ENCODE measurements around the gene DHRS2.
"Not testable (repeated sequence)": the region's sequence is repeated elsewhere in the genome, so short reads cannot be mapped to it uniquely, and the experiment has no call there.

Gene DHRS2

DNA sequence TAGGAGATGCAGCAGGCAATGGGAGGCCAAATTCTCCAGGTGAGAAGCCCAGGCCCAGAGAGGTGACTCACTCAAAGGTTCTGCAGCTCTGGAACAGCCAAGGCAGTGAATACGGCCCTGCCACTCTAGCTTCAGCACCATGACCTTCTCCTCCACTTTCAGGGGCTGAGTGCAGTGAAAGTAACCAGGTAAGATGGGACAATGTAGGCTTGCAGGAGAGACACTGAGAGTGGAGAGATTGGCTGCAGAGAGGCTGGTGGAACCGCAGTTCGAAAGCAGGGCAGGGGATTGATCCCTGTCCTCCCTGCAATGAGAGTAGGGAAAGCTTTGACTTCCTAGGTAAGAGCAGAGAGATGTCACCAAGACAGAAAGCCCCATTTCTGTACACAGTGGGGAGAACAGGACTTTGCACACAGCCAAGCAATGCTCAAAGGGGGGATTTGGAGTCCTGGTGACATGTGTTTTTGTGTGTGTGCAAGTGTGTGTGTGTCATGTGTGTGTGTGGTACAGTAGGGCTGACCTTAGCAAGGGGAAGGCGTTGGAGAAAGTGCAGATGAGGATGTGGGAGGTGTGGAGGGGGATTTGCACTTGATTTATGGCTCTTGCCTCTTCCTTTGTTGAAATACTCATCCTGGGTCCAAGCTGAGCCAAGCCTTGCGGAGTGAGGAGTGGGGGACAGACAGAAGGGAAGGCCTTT, 12.7 kb downstream of the DHRS2 start:
- DNase-seq, result no peak

DNA sequence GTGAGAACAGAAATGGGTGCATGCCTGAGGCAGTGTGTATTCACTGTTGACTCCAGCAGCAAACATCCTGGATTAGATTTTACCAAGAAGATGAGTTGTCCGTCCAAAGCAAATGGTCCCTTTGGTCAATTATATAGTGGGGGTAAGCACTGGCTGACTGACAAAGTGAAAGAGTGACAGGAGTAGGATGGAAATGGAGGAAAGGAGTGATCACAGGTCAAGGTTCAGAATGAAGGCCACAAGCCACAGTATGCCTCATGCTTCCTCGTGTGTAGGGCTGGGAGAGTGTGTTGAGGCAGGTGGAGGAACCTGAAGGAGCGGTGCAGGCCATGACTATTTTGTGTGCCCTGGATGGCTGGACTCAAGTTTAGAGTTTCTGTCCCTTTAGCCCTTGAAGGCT, 14.3 kb downstream of the DHRS2 start:
- no peak for DNase-seq

DNA sequence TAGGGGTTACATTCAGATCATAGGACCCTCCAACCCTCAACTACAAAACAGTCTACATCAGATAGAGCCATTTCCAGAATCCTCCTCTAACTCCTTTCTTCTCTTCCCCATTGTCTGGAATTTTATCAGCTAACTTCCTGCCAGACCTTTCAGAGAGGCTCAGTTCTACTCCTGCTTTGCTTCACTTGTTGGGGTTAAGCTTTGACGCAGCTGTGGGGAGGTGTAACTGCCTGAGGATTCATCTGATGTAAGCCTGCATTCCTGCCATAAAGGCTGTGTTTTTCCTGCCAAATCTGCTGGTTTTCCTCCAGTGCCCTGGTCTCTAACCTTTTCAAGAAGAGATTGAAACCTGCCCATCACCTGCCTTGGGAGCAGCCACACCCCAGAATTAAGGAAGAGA, 16.9 kb downstream of the DHRS2 start:
- no peak for DNase-seq

DNA sequence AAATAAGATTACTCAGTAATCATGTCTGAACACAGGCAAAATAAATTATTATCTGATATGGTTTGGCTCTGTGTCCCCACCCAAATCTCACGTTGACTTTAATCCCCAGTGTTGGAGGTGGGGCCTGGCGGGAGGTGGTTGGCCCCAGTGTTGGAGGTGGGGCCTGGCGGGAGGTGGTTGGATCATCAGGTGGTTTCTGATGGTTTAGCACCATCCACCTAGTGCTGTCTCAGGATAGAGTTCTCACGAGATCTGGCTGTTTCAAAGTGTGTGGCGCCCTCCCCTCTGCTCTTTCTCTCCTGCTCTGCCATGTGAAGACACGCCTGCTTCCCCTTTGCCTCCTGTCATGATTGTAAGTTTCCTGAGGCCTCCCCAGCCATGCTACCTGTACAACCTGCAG, 18.1 kb downstream of the DHRS2 start:
- DNase-seq, result no peak

DNA sequence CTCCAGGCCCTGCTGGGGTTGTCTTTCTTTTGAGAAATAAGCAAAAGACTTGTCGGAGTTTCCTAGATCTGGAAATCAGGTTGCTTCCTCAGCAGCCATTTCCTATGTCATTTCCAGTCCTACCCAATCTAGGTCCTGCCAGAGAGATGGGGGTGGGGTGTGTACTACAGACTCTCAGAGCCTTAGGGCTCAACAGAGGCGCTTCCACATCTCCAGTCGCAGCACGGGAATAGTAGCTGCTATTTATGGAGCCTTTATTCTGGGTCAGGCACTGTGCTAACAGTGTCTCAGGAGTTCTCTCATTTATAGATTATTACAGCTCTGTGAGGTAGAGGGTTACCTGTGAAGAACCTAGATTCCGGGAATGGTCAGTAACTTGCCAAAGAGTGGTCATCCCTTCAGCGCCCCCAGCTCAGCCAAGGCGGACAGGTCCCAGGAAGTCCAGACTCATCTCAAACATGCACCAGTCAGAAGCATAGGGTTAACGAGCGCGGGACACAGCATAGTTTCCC, 21.9 kb downstream of the DHRS2 start:
- no peak for DNase-seq

DNA sequence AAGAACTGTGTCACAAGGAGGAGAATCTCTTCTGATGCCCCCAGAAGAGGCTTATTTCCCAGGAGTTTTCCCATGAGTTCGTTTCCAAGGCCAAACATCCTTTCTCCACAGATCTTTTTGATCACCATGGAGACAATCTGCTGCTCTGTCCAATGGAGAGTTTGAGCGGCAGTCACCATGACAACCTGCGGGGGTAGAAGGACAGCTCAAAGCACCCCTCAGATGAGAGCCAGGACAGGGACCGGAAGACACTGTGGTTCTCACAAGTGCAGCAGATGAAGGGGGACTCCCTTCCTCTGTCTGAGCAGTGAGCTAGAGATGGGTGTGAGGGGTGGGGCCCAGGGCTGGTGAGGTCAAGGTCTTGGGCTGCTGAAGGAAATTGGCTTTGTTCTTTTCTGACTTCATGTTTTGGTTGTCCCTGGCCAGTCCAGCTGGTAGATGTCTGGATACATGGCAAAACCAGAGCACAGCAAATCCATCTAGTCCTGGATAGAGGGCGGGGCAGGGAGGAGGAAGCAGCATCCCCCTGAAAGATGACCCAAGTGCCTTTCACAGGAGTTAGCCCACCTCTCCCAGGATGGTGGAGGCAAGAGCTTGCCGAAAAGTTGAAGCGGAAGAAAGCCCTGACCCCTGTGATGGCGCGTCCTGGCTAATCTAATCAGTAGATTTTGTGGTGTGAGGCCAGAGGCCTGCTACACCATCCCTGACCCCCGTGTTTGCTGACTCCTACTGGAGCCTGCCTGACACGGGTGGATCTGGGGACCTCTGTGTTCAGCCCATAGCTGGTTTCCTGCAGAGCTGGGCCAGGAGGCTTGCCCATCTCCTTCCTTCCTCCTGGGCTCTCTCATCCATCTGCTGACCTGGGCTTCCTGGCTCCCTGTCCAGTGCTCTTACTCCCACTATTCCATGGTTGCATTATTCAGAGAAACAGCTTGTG, 24.4 kb downstream of the DHRS2 start:
- no peak for DNase-seq

DNA sequence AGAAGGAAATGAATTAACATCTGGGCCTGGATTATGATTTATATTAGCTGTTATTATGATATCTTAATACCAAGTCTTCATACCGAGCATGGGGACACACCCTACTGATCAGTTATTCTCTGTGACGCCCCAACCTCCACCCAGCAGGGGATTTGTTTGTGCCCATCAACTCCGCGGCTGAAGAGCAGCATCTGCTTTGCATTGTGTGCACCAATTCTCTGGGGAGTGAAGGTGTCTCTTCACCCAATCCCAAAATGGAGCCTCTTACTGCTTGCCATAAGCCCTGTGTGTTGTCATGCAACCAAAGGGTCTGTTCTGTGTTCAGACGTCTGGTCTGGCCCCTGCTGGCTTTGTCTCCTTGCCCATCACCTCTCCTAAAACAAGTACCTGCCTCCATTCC, 25.4 kb downstream of the DHRS2 start:
- no peak for DNase-seq

DNA sequence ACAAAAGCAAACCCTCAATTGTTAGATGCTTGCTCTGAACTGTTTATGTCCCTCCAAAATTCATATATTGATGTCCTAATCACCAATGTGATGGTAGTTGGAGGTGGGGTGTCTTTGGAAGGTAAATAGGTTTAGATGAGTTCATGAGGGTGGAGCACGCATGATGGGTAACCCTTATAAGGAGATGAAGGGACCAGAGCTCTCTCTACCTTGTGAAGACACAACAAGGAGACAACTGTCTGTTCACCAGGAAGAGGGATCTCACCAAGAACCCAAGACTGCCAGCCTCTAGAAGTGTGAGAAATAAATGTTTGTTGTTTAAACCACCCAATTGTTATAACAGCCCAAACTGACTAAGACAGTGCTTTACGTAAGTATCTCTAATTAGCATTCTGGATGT, 27.0 kb downstream of the DHRS2 start:
- DNase-seq, result no peak

DNA sequence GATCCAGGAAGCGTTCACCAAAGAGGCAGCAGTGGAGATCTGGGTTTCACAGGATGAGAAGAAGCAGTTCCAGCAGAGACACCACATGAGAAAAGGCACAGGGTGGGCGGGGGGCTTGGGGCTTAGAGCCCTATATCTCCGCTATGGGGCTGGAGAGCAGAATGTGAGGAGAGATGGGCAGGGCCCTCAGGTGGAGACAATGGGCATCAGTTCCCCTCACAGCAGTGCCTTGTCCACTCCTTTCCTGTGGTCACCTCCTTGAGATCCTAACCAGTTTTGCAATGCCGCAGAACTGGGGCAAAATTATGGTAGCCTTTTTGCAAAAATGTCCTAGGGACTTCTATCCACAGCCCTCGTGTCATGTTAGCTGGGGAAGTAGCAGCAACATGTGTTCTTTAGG, 27.5 kb downstream of the DHRS2 start:
- DNase-seq, result no peak

DNA sequence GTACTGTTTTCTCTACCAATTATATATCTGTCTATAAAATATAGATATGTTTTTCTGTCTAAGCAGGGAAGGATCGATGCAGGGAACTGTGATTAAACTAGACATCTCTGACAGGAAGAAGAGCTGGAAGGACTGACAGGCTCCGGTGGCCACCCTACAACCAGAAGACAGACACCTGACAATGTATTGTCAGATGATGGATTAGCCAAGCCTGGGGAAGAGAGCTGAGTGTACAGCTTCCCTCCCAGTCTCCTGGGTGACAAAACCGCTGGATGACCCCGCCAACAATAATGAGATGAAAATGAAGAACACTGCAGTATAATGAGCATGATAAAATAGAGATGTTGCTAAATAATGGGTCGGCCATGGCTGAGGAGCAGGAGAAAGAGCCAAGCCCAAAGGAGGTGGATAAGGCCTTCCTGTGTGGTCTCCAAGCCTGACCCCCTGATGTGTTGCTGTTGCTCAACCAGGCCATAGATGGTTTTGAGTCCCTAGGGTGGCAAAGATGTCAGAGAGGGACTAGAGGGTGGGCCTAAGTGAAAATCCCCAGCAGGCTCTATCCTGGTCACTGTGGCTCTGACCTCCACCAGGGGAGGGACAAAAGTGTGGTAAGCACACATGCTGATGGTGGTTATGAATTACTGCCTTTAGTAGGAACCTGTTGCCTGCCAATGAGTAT, 28.2 kb downstream of the DHRS2 start:
- no peak for DNase-seq

DNA sequence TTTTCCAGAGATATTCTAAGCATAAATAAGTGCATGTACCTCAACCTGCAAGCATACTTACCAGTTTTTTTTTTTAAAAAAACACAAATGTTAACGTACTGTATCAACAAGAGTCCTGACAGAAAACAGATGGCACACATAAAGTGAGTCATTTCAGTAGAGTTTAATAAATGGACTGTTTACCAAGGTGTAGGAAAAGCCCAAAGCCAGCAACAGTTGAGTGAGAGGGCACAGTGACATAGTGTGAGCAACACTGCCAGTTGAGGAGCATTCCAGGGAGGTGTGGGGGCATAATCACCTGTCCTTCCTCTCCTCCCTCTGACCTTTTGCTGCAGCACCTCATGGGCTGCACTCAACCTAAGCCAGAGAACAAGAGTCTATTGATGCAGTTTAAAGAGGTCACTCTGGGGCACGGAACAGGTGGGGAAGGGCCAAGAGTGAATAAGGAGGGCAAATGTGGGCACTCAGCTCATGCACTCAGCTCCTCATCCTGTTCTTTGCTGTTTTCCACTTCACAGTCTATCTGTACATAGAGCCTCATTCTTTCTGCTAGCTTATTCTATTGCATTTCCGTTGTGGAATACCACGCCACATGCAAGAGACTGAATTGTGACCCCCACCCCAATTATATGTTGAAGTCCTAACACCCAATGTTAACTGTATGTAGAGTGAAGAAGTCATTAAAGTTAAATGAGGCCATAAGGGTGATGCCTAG, 29.3 kb downstream of the DHRS2 start:
- DNase-seq, result no peak

DNA sequence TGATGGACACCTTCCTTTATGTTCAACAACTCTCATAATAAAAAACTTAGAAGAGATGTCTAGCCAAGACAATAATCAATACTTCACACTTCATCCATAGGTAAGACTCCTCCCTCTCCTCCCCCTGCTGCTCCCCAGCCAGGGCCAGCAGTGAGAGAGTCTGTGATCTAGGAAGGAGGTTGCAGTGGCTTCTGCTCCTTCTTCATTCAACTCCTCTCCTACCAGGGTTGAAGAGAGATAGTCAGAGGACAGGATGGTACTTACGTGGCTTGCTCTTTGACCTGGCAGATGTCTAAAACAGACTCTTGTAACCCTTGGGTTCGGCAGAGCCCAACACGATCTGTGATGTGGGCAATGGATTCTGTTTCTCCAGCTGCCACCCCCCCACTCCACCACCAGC, 31.0 kb downstream of the DHRS2 start:
- DNase-seq, result no peak

DNA sequence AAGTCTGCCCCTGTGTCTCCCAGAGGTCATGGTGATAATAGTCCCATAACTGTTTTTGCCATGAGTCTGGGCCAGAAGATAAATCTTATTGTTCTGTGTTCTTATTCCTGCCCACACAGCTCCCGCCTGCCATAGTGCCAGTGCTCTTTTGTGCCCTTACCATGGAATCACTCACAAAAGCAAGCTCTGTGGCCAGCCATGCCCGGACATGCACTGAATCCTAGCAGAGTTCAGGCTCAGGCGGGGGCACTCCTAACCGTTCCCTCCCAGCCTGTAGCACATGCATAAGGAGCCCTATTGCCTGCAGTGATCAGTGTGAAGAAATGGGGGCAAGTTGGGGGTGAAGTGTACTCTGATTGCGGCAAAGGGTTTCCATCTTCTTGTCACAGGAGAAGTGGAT, 33.3 kb downstream of the DHRS2 start:
- DNase-seq, result no peak

DNA sequence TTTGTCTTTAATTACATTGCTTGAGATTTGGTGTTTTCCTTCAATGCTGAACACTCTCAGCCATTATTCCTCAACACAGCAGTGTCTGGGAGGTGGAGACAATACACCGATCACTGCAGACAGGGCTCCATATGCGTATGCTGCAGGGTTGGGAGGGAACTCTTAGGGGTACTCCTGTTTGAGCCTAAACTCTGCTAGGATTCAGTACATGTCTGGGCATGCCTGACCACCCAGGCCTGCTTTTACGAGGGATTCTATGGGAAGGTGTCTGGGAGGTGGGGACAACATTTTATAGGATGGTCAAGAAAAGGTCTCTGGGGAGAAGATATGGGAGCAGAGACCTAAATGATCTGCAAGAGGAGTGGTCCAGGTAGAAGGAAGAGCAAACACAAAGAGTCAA, 34.3 kb downstream of the DHRS2 start:
- no peak for DNase-seq

DNA sequence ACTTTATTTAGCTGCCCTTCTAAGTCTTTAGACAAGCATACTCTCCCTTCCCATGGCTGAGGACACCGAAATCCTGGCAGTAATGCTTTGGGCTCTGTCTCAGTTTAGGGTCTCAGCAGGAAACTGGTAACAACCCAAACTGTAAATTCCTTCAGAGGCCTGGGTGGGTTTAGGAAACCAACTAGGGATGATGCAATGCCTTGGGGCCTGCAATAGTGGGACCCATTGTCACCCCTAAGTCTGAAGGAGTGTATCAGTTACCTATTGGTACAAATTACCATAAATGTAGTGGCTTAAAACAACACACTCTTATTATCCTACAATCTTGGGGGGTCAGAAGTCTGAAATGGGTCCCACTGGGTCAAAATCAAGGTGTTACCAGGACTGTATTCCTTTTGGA, 36.0 kb downstream of the DHRS2 start:
- no peak for DNase-seq

DNA sequence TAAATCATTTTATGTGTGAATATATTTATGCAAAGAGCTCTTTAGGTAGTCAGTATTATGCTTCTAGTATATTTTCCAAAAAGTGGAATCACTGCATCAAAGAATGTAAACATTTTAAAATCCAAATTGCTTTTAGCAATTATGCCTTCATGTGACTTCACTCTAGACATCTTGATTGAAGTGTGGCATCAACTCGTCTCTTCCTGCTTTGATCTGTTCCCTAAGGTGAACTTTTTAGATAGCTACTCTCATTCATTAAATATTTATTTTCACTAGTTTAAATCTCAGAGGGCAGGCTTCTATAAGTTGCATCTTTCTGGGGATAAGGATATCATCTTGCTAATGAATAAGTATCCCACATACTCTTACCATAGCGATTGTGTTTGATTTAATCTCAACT, 39.2 kb downstream of the DHRS2 start:
- DNase-seq, result no peak

DNA sequence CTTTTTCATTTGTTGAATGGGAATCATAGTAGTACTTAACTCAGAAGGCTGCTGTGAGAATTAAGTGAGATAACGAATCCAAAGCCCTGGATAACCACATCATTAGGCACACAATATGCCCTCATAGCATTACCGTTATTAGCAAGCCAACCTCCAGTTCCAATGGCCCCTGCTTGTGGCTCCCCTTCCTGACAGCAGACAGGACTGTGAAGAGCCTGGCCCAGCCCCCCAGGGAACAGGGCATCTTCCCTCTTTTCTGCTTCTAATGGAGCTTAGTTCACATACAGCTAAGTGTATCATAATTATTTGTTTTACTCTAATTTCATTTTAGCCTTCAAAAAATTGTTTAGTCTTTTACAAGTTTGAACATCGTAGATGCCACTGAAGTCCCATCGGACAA, 39.7 kb downstream of the DHRS2 start:
- no peak for DNase-seq

DNA sequence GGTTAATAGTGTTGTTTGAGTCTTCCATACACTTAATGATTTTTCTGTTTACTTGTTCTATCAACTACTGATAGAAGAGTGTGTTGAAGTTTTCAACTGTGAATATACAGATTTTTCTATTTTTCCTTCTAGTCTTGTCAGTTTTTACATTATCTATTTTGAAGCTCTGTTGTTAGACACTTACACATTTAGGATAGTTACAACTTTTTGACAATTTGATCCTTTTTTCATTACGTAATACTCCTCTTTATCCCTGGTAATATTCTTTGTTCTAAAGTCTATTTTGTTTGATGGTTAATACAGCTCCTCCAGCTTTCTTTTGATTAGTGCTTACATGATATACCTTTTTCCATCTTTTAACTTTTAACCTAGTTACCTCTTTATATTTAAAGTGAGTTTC, 45.2 kb downstream of the DHRS2 start:
- no peak for DNase-seq

DNA sequence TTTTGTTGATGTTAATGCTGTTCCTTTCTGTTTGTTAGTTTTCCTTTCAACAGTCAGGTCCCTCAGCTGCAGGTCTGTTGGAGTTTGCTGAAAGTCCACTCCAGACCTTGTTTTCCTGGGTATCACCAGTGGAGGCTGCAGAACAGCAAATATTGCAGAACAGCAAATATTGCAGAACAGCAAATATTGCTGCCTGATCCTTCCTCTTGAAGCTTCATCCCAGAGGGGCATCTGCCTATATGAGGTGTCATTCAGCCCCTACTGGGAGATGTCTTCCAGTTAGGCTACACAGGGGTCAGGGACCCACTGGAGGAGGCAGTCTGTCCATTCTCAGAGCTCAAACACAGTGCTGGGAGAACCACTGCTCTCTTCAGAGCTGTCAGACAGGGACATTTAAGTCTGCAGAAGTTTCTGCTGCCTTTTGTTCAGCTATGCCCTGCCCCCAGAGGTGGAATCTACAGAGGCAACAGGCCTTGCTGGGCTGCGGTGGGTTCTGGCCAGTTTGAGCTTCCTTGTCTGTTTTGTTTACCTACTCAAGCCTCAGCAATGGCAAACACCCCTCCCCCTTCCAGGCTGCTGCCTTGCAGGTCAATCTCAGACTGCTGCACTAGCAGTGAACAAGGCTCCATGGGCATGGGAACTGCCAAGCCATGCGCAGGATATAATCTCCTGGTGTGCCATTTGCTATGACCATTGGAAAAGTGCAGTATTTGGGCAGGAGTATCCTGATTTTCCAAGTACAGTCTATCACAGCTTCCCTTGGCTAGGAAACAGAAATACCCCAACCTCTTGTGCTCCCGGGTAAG, 53.7 kb downstream of the DHRS2 start:
- not testable (repeated sequence) for DNase-seq

DNA sequence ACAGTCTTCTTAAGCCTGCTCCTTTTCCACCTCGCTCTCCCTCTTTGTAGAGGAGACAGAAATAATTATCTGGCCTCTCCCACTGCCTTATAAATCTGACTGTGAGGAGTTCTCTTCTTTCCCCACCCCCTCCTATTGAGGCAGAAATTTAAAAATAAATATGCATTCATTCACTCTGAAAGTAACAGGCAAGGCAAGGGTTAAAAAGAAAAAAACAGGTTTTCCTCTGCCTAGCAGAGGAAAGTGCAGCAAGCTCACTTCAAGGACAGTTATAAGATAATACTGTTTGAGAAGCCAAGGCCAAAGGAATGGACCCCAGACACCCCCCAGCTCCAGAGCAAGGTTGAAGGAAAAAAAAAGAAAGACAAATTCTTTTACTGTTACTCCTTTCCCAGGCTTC, 56.3 kb downstream of the DHRS2 start:
- DNase-seq, result no peak

DNA sequence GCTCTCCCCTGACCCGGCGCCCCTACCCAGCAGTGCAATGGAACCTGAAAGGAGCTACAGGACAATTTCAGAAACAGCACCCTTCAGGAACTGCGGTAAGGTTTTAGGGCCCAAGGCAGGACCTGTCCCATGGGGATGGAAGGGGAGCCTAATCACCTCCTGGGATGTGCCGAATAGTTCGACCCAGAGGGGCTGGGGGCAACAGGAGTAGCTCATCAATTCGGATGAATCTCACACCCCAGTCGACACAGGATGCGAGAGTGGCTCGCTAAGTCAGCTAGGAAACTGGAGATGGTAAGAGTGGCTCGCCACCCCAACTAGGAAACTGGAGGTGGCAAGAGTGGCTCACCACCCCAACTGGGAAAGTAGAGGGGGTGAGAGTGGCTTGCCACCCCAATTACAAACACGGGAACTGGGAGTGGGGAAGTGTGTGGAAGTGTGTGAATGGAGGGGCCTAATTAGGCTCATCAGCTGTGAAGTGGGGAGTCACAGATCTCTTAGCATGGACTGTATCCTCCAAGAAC, 57.1 kb downstream of the DHRS2 start:
- DNase-seq, result no peak

All from T-helper 1 cell (primary cell).